ENCODE data around the gene SLC9A6.
A peak's percentile ranks its signal among the peaks of the same experiment; 100 is the strongest.

SLC9A6 gene

GRCh38 chrX:135985973-135986310 lies 707 bp downstream of the SLC9A6 start:
- TF ChIP-seq, protein P1, sequence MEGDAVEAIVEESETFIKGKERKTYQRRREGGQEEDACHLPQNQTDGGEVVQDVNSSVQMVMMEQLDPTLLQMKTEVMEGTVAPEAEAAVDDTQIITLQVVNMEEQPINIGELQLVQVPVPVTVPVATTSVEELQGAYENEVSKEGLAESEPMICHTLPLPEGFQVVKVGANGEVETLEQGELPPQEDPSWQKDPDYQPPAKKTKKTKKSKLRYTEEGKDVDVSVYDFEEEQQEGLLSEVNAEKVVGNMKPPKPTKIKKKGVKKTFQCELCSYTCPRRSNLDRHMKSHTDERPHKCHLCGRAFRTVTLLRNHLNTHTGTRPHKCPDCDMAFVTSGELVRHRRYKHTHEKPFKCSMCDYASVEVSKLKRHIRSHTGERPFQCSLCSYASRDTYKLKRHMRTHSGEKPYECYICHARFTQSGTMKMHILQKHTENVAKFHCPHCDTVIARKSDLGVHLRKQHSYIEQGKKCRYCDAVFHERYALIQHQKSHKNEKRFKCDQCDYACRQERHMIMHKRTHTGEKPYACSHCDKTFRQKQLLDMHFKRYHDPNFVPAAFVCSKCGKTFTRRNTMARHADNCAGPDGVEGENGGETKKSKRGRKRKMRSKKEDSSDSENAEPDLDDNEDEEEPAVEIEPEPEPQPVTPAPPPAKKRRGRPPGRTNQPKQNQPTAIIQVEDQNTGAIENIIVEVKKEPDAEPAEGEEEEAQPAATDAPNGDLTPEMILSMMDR (IDR thresholded peaks at IDR 0.05; ENCODE audit: insufficient read depth, low read depth, low read length, missing control alignments), result no peak
- H3K4me3 ChIP-seq (ENCODE audit: low read length), result peak overlapping the region; percentile 63
- DNase-seq (ENCODE audit: low read depth), result no peak

DNA sequence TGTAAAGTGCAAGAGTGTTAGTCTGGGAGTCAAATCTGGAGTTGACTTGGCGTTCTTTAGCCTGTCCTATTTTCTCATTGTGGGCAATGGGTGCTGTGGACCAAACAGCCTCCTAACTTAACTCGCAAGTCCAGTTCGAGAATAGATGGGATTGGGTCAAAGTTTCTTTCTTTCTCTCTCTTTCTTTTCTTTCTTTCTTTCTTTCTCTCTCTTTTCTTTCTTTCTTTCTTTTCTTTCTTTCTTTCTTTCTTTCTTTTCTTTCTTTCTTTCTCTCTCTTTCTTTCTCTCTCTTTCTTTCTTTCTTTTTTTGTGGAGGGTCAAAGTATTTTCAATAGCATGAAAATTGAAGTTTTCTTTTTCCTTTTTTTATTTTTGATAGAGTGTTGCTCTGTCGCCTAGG lies 3.0 kb downstream of the SLC9A6 start:
- TF ChIP-seq, protein P1 (IDR thresholded peaks at IDR 0.05; ENCODE audit: insufficient read depth, low read depth, low read length, missing control alignments), result no peak
- H3K4me3 ChIP-seq (ENCODE audit: low read length), result no peak overlapping the region
- no peak for DNase-seq (ENCODE audit: low read depth)

DNA sequence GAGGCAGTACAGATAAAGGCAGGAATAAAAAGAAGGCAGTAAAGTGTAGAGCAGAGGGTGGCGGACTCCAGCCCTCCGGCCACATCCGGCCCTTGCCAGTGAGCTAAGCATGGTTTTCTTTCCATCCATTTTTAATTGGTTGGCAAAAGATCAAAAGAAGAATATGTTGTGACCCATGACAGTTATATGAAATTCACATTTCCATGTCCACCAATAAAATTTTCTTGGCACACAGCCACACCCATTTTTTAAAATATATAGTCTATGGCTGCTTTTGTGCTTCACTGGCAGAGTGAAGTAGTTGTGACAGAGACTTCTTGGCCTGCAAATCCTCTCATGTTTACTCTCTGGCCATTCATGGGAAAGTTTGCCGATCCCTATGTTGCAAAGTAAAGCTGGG lies 29.8 kb downstream of the SLC9A6 start:
- no peak overlapping the region for H3K4me3 ChIP-seq (ENCODE audit: low read length)
- no peak for DNase-seq (ENCODE audit: low read depth)
- TF ChIP-seq, protein P1 (IDR thresholded peaks at IDR 0.05; ENCODE audit: insufficient read depth, low read depth, low read length, missing control alignments), result no peak

DNA sequence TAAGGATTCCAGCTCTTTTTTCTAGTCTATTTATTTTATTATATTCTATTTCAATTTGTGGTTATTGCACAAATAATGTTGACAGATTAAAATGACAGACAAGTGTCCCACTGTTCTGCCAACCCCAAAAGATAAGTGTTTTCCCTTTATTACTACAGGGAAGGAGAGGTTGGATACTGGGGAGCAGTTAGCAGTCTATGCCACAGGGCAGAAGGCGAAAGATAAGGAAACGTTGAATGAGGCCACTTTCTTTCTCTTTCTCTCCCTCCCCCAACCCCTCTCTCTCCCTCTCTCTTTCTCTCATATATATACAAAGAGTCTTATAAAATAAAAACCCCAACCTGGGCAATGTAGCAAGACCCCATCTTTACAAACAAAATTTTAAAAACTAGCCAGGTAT lies 31.6 kb downstream of the SLC9A6 start:
- H3K4me3 ChIP-seq (ENCODE audit: low read length), result no peak overlapping the region
- TF ChIP-seq, protein P1 (IDR thresholded peaks at IDR 0.05; ENCODE audit: insufficient read depth, low read depth, low read length, missing control alignments), result no peak
- no peak for DNase-seq (ENCODE audit: low read depth)

GRCh38 chrX:136019226-136019625 lies 34.0 kb downstream of the SLC9A6 start:
- TF ChIP-seq, protein P1 (IDR thresholded peaks at IDR 0.05; ENCODE audit: insufficient read depth, low read depth, low read length, missing control alignments), result no peak
- H3K4me3 ChIP-seq (ENCODE audit: low read length), result no peak overlapping the region
- no peak for DNase-seq (ENCODE audit: low read depth)

DNA sequence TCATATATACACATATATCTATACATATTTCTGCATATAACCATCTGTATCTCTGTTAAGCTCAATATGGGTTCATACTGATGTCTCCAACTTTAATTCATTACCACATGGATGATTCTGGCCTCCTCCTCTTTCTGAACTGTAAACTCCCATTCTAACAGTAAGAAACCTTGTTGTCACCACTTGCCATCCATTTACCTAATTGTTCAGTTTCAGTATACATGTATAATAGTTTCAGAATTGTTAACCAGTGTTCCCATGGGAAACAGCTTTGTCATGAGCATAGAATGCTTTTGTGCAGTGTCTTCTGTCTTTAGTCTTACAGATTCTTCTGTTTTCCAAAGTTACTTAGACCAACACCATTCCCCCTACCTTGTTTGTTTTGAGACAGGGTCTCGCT lies 35.9 kb downstream of the SLC9A6 start:
- TF ChIP-seq, protein P1 (IDR thresholded peaks at IDR 0.05; ENCODE audit: insufficient read depth, low read depth, low read length, missing control alignments), result no peak
- no peak for DNase-seq (ENCODE audit: low read depth)
- no peak overlapping the region for H3K4me3 ChIP-seq (ENCODE audit: low read length)

- no peak for DNase-seq (ENCODE audit: low read depth)
- H3K4me3 ChIP-seq (ENCODE audit: low read length), result no peak overlapping the region
- TF ChIP-seq, protein P1 (IDR thresholded peaks at IDR 0.05; ENCODE audit: insufficient read depth, low read depth, low read length, missing control alignments), result no peak
Measured at GRCh38 chrX:136021903-136022302, 36.7 kb downstream of the SLC9A6 start.
